OCI-LY3 (cell line): ENCODE results near the gene TRAPPC2.

Experiments used
- CTCF ChIP-seq: fragments of 200-600, 300-600 bp; sonication (generic); IDR thresholded peaks from 2 replicates; pipeline ENCODE4 v1.5.1; 2014; ENCODE audit warnings: antibody characterized with exemption, low read length, low read depth
- EZH2phosphoT487 ChIP-seq: fragments of 200-600 bp; shearing (Covaris generic); IDR thresholded peaks from 2 replicates; pipeline ENCODE4 v1.6.1; 2018; ENCODE audit warnings: antibody characterized with exemption, mixed run types, low read depth

GRCh38 chrX:13754765-13755164, 20.3 kb upstream of the TRAPPC2 start:
- no peak for TF ChIP-seq CTCF
- TF ChIP-seq EZH2phosphoT487: no peak
